Fibroblast of skin of left quadriceps (primary cell): Measurements from ENCODE around the gene TEPSIN.

ENCODE experiments used
- DNase-seq, 2 experiments: peaks; one replicate each; pipeline ENCODE4 v3.0.0-alpha.2; 2013; ENCODE audit warnings: low read depth in 2 of 2

Gene TEPSIN

GRCh38 chr17:81221842-81222619 lies 16.8 kb downstream of the TEPSIN start:
- DNase-seq = no peak

GRCh38 chr17:81221371-81221841 lies 17.4 kb downstream of the TEPSIN start:
- DNase-seq = no peak

GRCh38 chr17:81219476-81220180 lies 19.2 kb downstream of the TEPSIN start:
- no peak for DNase-seq

- DNase-seq = no peak
Measured at GRCh38 chr17:81218991-81219390, 19.9 kb downstream of the TEPSIN start.

GRCh38 chr17:81218459-81218858 lies 20.4 kb downstream of the TEPSIN start:
- no peak for DNase-seq

GRCh38 chr17:81217491-81217890 lies 21.4 kb downstream of the TEPSIN start:
- DNase-seq = no peak

GRCh38 chr17:81213978-81214377 lies 24.9 kb downstream of the TEPSIN start:
- no peak for DNase-seq

GRCh38 chr17:81212365-81212764 lies 26.5 kb downstream of the TEPSIN start:
- no peak for DNase-seq

- no peak for DNase-seq
Measured at GRCh38 chr17:81210868-81211267, 28.0 kb downstream of the TEPSIN start.

GRCh38 chr17:81210466-81210865 lies 28.4 kb downstream of the TEPSIN start:
- DNase-seq = no peak

GRCh38 chr17:81209141-81209540 lies 29.7 kb downstream of the TEPSIN start:
- no peak for DNase-seq

- no peak for DNase-seq
Measured at GRCh38 chr17:81208651-81209050, 30.2 kb downstream of the TEPSIN start.

- no peak for DNase-seq
Measured at GRCh38 chr17:81207610-81208581, 31.0 kb downstream of the TEPSIN start.

- no peak for DNase-seq
Measured at GRCh38 chr17:81206657-81207056, 32.2 kb downstream of the TEPSIN start.

- DNase-seq = no peak
Measured at GRCh38 chr17:81206166-81206565, 32.7 kb downstream of the TEPSIN start.

- no peak for DNase-seq
Measured at GRCh38 chr17:81204578-81204977, 34.3 kb downstream of the TEPSIN start.

- no peak for DNase-seq
Measured at GRCh38 chr17:81203136-81203535, 35.7 kb downstream of the TEPSIN start.

- no peak for DNase-seq
Measured at GRCh38 chr17:81202318-81202717, 36.5 kb downstream of the TEPSIN start.

GRCh38 chr17:81200695-81201580 lies 37.9 kb downstream of the TEPSIN start:
- peak; percentile 9 to 13 for DNase-seq

GRCh38 chr17:81200201-81200600 lies 38.7 kb downstream of the TEPSIN start:
- DNase-seq = no peak

- DNase-seq = no peak
Measured at GRCh38 chr17:81199482-81199830, 39.4 kb downstream of the TEPSIN start.
